Measurements from ENCODE around the gene IRX4.

Gene IRX4

GRCh38 chr5:1853531-1853930 is 29.2 kb downstream of the IRX4 start:
- Histone ChIP-seq H3K4me3 (no peak overlapping the region), H3K27ac (no peak overlapping the region), H3K36me3 (ENCODE audit: insufficient read depth, low read length) (no peaks in the 10 kb centered on the region), H3K9ac (ENCODE audit: insufficient read length) (no peak overlapping the region), H3K9me3 (ENCODE audit: low read depth, low read length) (no peaks in the 10 kb centered on the region)
- DNase-seq (ENCODE audit: low read depth, low spot score), result no peak
- TF ChIP-seq POLR2AphosphoS5 (IDR thresholded peaks at IDR 0.05; ENCODE audit: borderline replicate concordance, low read depth, low read length) (no peak), FOXP2 (optimal IDR thresholded peaks at IDR 0.05; ENCODE audit: control extremely low read depth, extremely low read length, insufficient read depth) (no peak), EZH2 (IDR thresholded peaks at IDR 0.05) (no peak)

DNA sequence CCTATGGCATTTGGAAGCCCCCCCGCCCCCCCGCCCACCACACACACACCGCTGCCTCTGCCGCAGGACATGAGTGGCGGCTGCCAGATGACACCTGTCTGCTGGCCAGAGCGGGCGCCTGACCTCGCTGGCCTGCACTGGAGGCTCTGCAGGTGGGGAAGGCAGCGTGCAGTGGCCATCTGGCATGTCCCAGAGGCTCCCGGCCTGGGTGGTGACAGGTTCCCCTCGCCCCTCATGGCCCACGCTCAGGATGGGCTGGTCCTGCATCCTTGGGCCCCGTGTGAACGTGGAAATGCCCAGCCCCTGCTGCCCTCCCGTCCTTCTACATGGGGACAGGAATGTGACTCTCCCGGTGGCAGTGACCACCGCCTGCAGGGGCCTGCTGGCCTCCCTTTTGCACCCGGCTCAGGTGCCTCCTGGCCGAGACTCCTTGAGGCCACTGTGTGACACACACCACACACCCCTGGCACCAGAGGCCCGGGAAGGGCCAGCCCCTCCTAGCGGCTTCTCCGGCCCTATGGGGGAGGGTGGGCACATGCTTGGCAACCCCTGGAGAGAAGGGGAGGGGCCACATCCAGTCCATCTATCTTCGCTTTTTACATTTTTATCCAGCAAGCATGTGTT is 30.3 kb downstream of the IRX4 start:
- DNase-seq (ENCODE audit: low read depth, low spot score), result no peak
- Histone ChIP-seq H3K36me3 (ENCODE audit: insufficient read depth, low read length) (no peaks in the 10 kb centered on the region), H3K27ac (no peak overlapping the region), H3K4me3 (no peak overlapping the region), H3K9me3 (ENCODE audit: low read depth, low read length) (no peaks in the 10 kb centered on the region), H3K9ac (ENCODE audit: insufficient read length) (no peak overlapping the region)
- TF ChIP-seq EZH2 (IDR thresholded peaks at IDR 0.05) (no peak), FOXP2 (optimal IDR thresholded peaks at IDR 0.05; ENCODE audit: control extremely low read depth, extremely low read length, insufficient read depth) (no peak)

DNA sequence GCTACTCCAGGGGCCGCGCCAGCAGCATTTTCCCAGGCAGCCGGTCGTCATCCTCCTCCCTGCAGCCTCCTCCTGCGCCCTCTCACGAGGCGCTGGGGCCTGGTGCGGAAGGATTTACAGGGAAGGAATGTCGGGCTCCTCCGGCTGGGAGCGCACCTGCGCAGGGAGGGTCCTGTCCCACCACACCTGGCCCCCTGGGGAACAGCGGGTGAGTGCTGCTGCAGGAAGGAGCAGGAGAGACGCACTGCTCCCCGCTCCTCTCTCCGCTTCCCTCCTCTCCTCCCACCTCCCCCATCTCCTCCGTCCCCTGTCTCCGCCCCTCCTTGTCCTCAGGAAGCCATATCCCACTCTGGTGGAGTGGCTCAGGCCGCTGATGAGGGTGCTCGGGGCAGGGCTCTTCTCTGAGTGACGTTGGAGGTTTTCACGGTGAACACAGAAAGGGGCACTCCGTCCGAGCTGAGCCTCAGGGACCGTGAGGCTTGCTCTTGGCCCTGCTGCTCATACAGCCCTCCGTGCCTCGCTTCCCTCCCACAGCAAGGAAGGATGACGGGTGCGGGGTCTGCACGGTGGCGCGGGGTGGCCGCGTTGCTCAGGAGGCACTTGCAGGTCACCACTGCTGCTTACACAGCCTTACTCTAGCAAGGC is 31.3 kb downstream of the IRX4 start:
- no peak overlapping the region for H3K9ac ChIP-seq (ENCODE audit: insufficient read length)
- DNase-seq (ENCODE audit: low read depth, low spot score), result no peak
- TF ChIP-seq FOXP2 (optimal IDR thresholded peaks at IDR 0.05; ENCODE audit: control extremely low read depth, extremely low read length, insufficient read depth), result no peak
- TF ChIP-seq POLR2AphosphoS5 (IDR thresholded peaks at IDR 0.05; ENCODE audit: borderline replicate concordance, low read depth, low read length), result no peak
- TF ChIP-seq EZH2 (IDR thresholded peaks at IDR 0.05), result no peak
- no peaks in the 10 kb centered on the region for H3K36me3 ChIP-seq (ENCODE audit: insufficient read depth, low read length)
- no peak overlapping the region for H3K27ac ChIP-seq
- no peak overlapping the region for H3K4me3 ChIP-seq
- H3K9me3 ChIP-seq (ENCODE audit: low read depth, low read length), result no peaks in the 10 kb centered on the region

GRCh38 chr5:1850324-1851154 is 32.2 kb downstream of the IRX4 start:
- H3K4me3 ChIP-seq, result no peak overlapping the region
- no peak overlapping the region for H3K27ac ChIP-seq
- no peak for DNase-seq (ENCODE audit: low read depth, low spot score)
- no peak overlapping the region for H3K9ac ChIP-seq (ENCODE audit: insufficient read length)
- H3K36me3 ChIP-seq (ENCODE audit: insufficient read depth, low read length), result no peaks in the 10 kb centered on the region
- no peaks in the 10 kb centered on the region for H3K9me3 ChIP-seq (ENCODE audit: low read depth, low read length)
- no peak for TF ChIP-seq POLR2AphosphoS5 (IDR thresholded peaks at IDR 0.05; ENCODE audit: borderline replicate concordance, low read depth, low read length)
- TF ChIP-seq EZH2 (IDR thresholded peaks at IDR 0.05), result peak; percentile 54

DNA sequence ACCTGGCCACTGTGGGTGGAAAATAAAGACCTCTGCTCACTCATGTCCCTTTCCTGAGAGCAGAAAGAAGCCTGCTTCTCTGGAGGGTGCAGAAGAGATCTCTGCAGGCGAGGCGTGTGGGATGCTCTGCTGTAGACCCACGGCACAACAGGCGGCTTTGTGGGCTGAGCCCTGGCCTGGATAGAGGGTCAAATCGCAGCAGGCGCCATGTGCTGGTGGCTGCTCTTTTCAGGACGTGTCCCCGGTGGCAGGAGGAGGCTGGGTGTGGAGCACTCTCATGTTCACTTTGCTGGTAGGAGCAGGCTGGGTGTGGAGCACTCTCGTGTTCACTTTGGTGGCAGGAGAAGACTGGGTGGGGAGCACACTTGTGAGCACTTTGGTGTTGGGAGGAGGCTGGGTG is 35.1 kb downstream of the IRX4 start:
- no peaks in the 10 kb centered on the region for H3K9me3 ChIP-seq (ENCODE audit: low read depth, low read length)
- DNase-seq (ENCODE audit: low read depth, low spot score), result no peak
- TF ChIP-seq FOXP2 (optimal IDR thresholded peaks at IDR 0.05; ENCODE audit: control extremely low read depth, extremely low read length, insufficient read depth) (no peak), EZH2 (IDR thresholded peaks at IDR 0.05) (no peak), POLR2AphosphoS5 (IDR thresholded peaks at IDR 0.05; ENCODE audit: borderline replicate concordance, low read depth, low read length) (no peak)

DNA sequence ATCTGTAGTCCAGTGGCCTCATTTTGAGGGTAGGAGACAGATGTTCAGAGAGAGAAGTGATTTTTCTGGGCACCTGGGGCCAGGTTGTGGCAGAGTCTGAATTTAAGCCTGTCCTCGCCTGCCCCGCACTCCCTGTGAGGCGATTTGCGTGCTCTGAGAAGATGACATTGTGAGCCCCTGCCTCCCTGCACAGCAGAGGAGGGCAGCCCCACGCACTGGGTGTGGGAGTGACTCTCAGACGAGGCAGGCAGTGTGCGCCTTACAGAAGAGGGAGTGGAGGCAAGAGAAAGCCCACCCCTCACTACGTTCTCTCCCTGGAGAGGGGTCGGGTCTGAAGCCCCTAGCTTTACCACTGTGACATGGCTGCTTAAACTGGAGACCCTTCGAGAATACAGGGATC is 35.7 kb downstream of the IRX4 start:
- TF ChIP-seq FOXP2 (optimal IDR thresholded peaks at IDR 0.05; ENCODE audit: control extremely low read depth, extremely low read length, insufficient read depth), result no peak
- no peak for TF ChIP-seq POLR2AphosphoS5 (IDR thresholded peaks at IDR 0.05; ENCODE audit: borderline replicate concordance, low read depth, low read length)
- no peak for TF ChIP-seq EZH2 (IDR thresholded peaks at IDR 0.05)

More for the DNA sequence above, 35.1 kb downstream of the IRX4 start:
- Histone ChIP-seq H3K9ac (ENCODE audit: insufficient read length) (no peak overlapping the region), H3K4me3 (no peak overlapping the region), H3K36me3 (ENCODE audit: insufficient read depth, low read length) (no peaks in the 10 kb centered on the region), H3K27ac (no peak overlapping the region)

DNA sequence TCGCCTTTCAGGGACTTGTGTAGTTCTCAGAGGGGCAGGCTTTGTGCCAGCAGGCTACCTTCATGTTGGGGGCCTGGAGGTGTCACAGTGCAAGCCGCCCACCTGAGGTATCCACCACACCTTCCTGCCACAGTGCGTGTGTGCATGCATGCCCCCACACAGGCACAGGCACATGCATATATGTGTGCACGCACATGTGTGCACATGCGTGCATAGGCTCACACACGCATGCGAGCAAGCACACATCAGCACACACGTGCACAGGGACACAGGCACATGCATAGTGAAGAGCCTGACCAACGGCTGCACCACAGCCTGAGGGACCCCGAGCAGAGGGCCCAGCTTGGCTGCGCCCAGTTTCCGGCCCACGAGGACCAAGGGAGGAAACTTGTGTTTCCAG is 36.1 kb downstream of the IRX4 start:
- no peak overlapping the region for H3K9ac ChIP-seq (ENCODE audit: insufficient read length)

More for the DNA sequence above, 35.7 kb downstream of the IRX4 start:
- H3K9me3 ChIP-seq (ENCODE audit: low read depth, low read length), result no peaks in the 10 kb centered on the region
- no peaks in the 10 kb centered on the region for H3K36me3 ChIP-seq (ENCODE audit: insufficient read depth, low read length)
- H3K9ac ChIP-seq (ENCODE audit: insufficient read length), result no peak overlapping the region
- H3K27ac ChIP-seq, result no peak overlapping the region
- no peak overlapping the region for H3K4me3 ChIP-seq
- DNase-seq (ENCODE audit: low read depth, low spot score), result no peak

DNA sequence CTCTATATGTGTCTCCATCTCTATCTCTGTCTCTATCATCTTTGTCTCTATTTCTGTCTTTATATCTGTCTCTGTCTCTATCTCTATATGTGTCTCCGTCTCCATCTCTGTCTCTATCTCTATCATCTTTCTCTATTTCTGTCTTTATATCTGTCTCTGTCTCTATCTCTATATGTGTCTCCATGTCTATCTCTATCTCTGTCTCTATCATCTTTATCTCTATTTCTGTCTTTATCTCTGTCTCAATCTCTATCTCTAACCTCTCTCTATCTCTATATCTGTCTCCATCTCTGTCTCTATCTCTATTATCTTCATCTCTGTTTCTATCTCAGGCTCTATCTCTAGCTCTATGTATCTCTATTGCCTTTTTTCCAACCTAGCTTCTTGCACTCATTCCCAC is 37.0 kb downstream of the IRX4 start:
- TF ChIP-seq FOXP2 (optimal IDR thresholded peaks at IDR 0.05; ENCODE audit: control extremely low read depth, extremely low read length, insufficient read depth) (no peak), EZH2 (IDR thresholded peaks at IDR 0.05) (no peak)
- Histone ChIP-seq H3K9me3 (ENCODE audit: low read depth, low read length) (no peaks in the 10 kb centered on the region), H3K36me3 (ENCODE audit: insufficient read depth, low read length) (no peaks in the 10 kb centered on the region), H3K4me3 (no peak overlapping the region), H3K9ac (ENCODE audit: insufficient read length) (no peak overlapping the region), H3K27ac (no peak overlapping the region)
- no peak for DNase-seq (ENCODE audit: low read depth, low spot score)

More for the DNA sequence above, 36.1 kb downstream of the IRX4 start:
- TF ChIP-seq FOXP2 (optimal IDR thresholded peaks at IDR 0.05; ENCODE audit: control extremely low read depth, extremely low read length, insufficient read depth), result no peak
- no peak for TF ChIP-seq POLR2AphosphoS5 (IDR thresholded peaks at IDR 0.05; ENCODE audit: borderline replicate concordance, low read depth, low read length)
- Histone ChIP-seq H3K9me3 (ENCODE audit: low read depth, low read length) (no peaks in the 10 kb centered on the region), H3K4me3 (no peak overlapping the region), H3K36me3 (ENCODE audit: insufficient read depth, low read length) (no peaks in the 10 kb centered on the region), H3K27ac (no peak overlapping the region)
- no peak for DNase-seq (ENCODE audit: low read depth, low spot score)
